Measurements from ENCODE around the gene CLDN5.
"Not testable (repeated sequence)": the region's sequence is repeated elsewhere in the genome, so short reads cannot be mapped to it uniquely, and the experiment has no call there.

CLDN5 gene

DNA sequence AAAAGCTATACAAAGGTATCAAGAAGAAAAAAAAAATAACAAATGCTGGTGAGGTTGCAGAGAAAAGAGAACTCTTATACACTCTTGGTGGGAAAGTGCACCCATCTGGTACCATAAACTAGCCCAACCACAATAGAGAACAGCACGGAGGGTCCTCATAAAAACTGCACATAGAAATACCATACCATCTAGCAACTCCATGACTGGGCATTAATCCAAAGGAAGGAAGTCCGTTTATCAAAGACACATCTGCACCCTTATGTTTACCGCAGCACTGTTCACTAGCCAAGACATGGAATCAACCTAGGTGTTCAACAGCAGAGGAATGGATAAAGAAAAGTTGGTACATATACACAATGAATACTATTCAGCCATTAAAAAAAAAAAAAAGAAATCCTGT, 10.8 kb upstream of the CLDN5 start:
- TF ChIP-seq, protein P1, sequence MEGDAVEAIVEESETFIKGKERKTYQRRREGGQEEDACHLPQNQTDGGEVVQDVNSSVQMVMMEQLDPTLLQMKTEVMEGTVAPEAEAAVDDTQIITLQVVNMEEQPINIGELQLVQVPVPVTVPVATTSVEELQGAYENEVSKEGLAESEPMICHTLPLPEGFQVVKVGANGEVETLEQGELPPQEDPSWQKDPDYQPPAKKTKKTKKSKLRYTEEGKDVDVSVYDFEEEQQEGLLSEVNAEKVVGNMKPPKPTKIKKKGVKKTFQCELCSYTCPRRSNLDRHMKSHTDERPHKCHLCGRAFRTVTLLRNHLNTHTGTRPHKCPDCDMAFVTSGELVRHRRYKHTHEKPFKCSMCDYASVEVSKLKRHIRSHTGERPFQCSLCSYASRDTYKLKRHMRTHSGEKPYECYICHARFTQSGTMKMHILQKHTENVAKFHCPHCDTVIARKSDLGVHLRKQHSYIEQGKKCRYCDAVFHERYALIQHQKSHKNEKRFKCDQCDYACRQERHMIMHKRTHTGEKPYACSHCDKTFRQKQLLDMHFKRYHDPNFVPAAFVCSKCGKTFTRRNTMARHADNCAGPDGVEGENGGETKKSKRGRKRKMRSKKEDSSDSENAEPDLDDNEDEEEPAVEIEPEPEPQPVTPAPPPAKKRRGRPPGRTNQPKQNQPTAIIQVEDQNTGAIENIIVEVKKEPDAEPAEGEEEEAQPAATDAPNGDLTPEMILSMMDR (conservative IDR thresholded peaks at IDR 0.05; ENCODE audit: low read depth, low read length) = no peak
- no peak overlapping the region for H3K4me3 ChIP-seq (ENCODE audit: low read depth, low read length)
- DNase-seq (ENCODE audit: low read depth) = no peak

DNA sequence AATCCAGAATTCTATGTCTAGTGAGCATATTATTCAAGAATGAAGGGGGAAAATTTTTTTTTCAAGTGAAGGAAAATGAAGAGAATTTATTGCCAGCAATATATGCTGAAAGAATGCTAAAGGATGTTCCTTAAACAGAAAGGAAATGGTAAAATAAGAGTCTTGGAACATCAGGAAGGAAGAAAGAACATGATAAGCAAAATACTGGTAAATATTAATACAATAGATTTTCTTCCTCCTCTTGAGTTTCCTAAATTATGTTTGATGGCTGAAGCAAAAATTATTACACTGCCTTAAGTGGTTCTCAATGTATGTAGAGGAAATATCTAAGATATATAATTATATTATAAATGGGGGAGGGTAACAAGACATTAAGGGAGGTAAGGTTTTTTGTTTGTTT, 9.6 kb upstream of the CLDN5 start:
- H3K4me3 ChIP-seq (ENCODE audit: low read depth, low read length) = no peak overlapping the region
- TF ChIP-seq, protein P1 (conservative IDR thresholded peaks at IDR 0.05; ENCODE audit: low read depth, low read length) = no peak
- no peak for DNase-seq (ENCODE audit: low read depth)

DNA sequence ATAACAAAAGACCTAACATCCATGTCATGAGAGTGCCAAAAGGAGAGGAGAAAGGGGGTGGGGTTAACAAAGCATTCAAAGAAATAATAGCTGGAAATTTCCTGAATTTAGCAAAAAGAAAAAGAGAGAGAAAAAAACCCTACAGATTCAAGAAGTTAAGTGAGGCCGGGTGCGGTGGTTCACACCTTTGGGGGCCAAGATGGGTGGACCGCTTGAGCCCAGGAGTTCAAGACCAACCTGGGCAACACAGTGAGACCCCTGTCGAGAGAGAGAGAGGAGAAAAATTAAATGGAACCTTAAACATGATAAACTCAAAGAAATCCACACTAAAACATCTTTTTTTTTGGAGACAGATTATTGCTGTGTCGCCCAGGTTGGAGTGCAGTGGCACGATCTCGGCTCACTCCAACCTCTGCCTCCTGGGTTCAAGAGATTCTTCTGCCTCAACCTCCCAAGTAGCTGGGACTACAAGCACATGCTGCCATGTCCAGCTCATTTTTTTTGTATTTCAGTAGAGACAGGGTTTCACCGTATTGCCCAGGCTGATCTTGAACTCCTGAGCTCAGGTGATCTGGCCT, 8.9 kb upstream of the CLDN5 start:
- TF ChIP-seq, protein P1 (conservative IDR thresholded peaks at IDR 0.05; ENCODE audit: low read depth, low read length) = no peak
- DNase-seq (ENCODE audit: low read depth) = no peak

DNA sequence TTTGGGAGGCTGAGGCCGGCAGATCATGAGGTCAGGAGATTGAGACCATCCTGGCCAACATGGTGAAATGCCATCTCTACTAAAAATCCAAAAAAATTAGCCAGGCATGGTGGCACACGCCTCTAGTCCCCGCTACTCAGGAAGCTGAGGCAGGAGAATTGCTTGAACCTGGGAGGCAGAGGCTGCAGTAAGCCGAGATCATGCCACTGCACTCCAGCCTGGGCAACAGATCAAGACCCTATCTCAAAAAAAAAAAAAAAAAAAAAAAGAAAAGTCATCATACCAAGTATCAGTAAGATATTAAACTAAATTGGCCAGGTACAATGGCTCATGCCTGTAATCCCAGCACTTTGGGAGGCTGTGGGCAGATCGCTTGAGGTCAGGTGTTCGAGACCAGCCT, 7.1 kb upstream of the CLDN5 start:
- not testable (repeated sequence) for H3K4me3 ChIP-seq (ENCODE audit: low read depth, low read length); DNase-seq (ENCODE audit: low read depth)

More for the DNA sequence above, 8.9 kb upstream of the CLDN5 start:
- no peak overlapping the region for H3K4me3 ChIP-seq (ENCODE audit: low read depth, low read length)

DNA sequence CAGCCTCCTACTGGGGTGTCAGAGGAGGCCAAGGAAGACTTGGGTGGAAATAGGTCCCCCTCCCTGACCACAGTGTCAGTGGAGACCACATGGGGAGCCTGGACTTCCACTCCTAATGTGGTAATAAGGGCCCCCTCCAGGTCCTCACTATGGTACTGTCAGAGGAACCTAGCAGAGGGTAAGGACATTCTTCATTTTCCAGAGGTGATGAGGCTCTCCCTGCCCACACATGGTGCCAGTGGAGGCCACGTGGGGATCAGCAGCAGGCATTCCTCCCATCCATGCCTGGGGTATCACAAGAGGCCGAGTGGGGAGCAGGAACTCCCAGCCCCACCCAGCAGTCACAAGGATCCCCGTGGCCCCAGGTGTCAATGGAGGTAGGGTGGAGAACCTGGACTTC, 6.5 kb upstream of the CLDN5 start:
- TF ChIP-seq, protein P1 (conservative IDR thresholded peaks at IDR 0.05; ENCODE audit: low read depth, low read length) = no peak
- DNase-seq (ENCODE audit: low read depth) = no peak
- H3K4me3 ChIP-seq (ENCODE audit: low read depth, low read length) = no peak overlapping the region

DNA sequence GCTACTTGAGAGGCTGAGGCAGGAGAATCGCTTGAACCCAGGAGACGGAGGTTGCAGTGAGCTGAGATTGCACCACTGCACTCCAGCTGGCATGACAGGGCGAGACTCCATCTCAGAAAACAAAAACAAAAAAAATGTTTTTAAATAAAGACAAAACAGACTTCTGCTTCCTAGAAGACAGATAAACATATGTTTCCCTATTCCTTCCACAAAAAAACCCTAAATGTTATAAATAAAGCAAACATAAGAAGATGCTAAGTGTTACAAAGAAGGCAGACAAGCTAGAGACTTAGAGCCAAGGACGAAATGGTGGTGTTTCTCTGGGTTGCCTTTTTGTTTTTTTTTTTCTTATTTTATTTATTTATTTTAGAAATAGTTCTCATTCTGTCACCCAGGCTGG, 5.6 kb upstream of the CLDN5 start:
- no peak overlapping the region for H3K4me3 ChIP-seq (ENCODE audit: low read depth, low read length)
- no peak for DNase-seq (ENCODE audit: low read depth)

DNA sequence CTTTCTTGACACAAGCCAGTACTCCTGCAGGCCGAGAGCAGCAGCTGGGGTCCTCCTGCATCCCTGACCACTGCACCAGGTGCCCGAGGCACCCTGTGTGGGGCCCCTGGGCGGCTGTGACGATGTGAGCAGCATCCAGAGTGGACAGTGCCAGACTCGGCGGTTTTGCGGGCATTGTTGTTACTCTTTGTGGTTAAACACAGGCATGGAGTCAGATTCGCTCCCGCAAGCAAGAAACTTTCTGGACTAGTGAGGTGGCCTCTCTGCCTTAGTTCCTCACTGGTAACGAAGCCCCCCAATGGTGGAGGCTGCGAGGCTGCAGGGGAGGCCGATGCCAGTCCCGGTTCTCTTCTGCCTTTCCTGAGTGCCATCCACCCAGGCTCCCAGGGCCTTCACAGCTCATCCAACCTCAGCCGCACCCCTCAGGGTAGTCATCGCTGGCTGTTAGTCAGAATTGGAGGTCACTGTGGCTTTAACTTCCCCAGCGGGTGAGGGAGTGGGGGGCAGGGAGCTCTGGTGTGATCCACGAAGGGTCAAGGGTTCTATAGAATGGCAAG, 3.7 kb upstream of the CLDN5 start:
- peak; percentile 51 for DNase-seq (ENCODE audit: low read depth)
- TF ChIP-seq, protein P1 (conservative IDR thresholded peaks at IDR 0.05; ENCODE audit: low read depth, low read length) = no peak
- no peak overlapping the region for H3K4me3 ChIP-seq (ENCODE audit: low read depth, low read length)

More for the DNA sequence above, 5.6 kb upstream of the CLDN5 start:
- TF ChIP-seq, protein P1 (conservative IDR thresholded peaks at IDR 0.05; ENCODE audit: low read depth, low read length) = no peak
